ENCODE data around the gene TMEM208.
A peak's percentile ranks its signal among the peaks of the same experiment; 100 is the strongest.

The TMEM208 gene

DNA sequence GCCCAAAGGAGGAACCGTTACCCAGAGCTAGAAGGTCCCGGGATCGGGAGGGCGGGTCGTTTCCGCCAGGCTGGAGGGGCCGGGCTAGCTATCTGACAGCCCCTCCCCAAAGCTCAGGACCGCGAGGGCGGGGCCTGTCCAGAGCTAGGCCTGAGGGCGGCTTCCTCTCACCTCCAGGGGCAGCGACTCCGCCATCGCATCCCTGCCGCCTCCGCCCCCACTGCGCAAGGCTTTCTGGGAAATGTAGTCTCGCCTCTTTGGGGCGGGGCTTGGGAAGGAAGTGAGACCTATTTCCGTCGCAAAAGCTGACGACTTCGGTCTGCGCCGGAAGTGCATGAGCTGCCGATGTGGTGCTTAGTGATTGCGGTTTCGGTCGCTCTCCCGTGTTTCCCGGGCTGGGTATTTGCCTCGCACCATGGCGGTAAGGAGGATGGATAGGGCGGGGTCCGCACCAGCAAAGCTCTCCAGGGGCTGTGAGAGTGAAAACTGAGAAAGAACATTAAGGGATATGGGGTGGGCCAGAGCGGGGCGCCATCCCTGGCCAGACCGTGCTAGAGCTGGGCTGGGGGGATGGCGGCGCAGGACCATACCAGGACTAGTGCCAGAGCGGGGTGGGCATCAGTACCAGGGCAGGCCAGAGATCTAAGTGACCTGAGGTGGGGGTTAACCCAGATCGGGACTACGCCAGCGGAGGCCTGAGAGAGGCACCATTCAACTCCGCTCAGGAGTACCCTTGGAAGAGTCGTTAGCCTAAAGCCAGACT is at the start of gene TMEM208:
TMEM208 (plus strand) TSS at position 327 of the 763 bp plus-strand sequence; CDS start at position 416, 89 bp downstream.
- Histone ChIP-seq H3K27ac (ENCODE audit: low read depth, low read length) (peak within 1 kb of the TSS; percentile 68), H3K36me3 (ENCODE audit: control insufficient read depth in 1 of 2, insufficient read depth in 2 of 2, low read length in 2 of 2) (peaks cover 27 to 41% of the 10 kb centered on the region in 2 donors), H3K27me3 (ENCODE audit: control insufficient read depth in 1 of 2, insufficient read depth in 2 of 2, low read length in 2 of 2) (no peaks in the 10 kb centered on the region), H3K4me3 (ENCODE audit: low read depth in 1 of 2, low read length in 2 of 2) (peak within 1 kb of the TSS; percentile 83 to 95), H3K4me1 (ENCODE audit: control insufficient read depth in 1 of 2, insufficient read depth in 2 of 2, low read length in 2 of 2) (peaks cover 57 to 58% of the 10 kb centered on the region in 2 donors), H3K9ac (ENCODE audit: low read depth in 1 of 2, low read length in 2 of 2) (peak within 1 kb of the TSS; percentile 92 to 93), H3K9me3 (ENCODE audit: control insufficient read depth in 1 of 2, low read length in 2 of 2) (no peaks in the 10 kb centered on the region)

DNA sequence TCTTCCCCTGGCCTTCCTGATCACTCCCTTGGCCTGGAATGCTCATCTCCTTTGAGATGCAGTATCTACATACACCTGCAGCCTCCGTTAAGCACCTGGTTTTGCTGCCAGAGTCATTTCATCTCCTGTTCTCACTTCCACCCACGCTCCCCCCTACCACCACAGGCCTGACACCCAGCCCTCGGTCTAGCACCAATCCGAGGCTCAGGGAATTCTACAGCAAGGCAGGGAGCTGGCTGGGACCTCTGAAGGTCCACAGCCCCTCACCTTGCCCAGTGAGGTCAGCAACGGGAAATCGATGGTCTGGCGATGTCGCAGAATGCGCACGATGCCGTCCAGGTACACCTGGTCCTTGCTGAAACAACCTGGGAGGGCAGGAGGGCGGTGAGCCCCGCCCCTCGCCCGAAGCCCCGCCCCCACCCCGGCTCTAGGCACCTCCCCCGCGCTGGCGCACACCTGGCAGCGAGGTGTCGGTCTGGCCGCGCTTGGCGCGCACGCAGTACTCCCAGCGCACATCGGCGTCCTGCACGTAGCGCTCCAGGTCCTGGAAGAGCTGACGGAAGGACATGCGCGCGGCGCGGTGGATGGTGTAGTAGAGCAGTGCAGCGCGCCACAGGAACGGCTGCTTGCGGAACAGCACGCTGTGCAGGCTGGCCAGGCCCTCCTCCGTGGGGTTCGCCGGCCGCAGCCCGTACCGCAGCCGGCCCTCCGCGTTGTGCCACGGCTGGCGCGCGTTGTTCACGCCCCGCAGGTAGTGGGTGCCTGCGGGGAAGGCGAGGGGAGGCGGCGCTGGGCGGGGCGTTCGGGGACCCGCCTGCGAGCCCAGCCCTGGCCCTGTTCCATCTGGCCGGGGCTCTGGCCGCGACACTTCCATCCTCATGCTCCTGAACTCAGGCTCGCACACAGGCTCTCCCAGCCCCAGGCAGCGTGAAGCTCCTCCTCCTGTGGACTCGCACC is 48.9 kb upstream of the TMEM208 start:
- Histone ChIP-seq H3K27ac (ENCODE audit: low read depth, low read length) (peak overlapping the region; percentile 28), H3K4me3 (ENCODE audit: low read depth in 1 of 2, low read length in 2 of 2) (peak overlapping the region; percentile 57 to 69), H3K4me1 (ENCODE audit: control insufficient read depth in 1 of 2, insufficient read depth in 2 of 2, low read length in 2 of 2) (peaks cover 35 to 39% of the 10 kb centered on the region in 2 donors), H3K9ac (ENCODE audit: low read depth in 1 of 2, low read length in 2 of 2) (peak overlapping the region; percentile 49 to 52), H3K36me3 (ENCODE audit: control insufficient read depth in 1 of 2, insufficient read depth in 2 of 2, low read length in 2 of 2) (no peaks in the 10 kb centered on the region), H3K9me3 (ENCODE audit: control insufficient read depth in 1 of 2, low read length in 2 of 2) (no peaks in the 10 kb centered on the region), H3K27me3 (ENCODE audit: control insufficient read depth in 1 of 2, insufficient read depth in 2 of 2, low read length in 2 of 2) (no peaks in the 10 kb centered on the region)

DNA sequence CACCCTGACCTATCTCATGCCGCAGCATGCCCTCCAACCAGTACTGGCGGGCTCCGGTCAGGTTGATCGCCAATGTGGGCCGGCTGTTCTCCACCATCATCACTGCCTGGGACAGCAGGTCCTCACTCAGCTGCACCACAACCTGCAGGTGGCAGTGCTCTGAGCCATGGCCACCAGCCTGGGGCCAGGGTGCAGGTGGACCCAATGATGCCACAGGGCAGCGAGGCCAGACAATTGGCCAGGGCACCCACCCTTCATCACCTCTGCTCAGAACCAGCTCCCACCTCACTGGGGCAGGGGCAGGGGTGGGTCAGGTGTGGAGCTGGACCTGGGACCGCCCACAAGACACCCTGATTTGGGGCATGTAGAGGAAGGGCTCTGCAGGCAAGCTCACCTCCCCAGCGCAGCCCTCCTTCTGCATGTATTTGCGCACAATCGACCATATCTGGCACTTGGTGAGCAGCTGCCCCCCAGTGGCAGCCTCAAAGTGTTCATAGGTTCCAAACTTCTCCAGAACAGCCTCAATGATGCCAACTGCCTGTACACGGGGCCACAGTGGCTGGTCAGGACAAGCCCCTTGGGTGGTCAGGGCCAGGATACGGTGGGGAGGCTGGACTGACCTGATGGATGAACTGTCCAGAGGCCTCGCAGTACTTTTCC is 47.4 kb upstream of the TMEM208 start:
- Histone ChIP-seq H3K9me3 (ENCODE audit: control insufficient read depth in 1 of 2, low read length in 2 of 2) (no peaks in the 10 kb centered on the region), H3K36me3 (ENCODE audit: control insufficient read depth in 1 of 2, insufficient read depth in 2 of 2, low read length in 2 of 2) (no peaks in the 10 kb centered on the region), H3K27me3 (ENCODE audit: control insufficient read depth in 1 of 2, insufficient read depth in 2 of 2, low read length in 2 of 2) (no peaks in the 10 kb centered on the region), H3K4me3 (ENCODE audit: low read depth in 1 of 2, low read length in 2 of 2) (no peak overlapping the region), H3K9ac (ENCODE audit: low read depth in 1 of 2, low read length in 2 of 2) (no peak overlapping the region), H3K27ac (ENCODE audit: low read depth, low read length) (no peak overlapping the region), H3K4me1 (ENCODE audit: control insufficient read depth in 1 of 2, insufficient read depth in 2 of 2, low read length in 2 of 2) (peaks cover 24 to 34% of the 10 kb centered on the region in 2 donors)

DNA sequence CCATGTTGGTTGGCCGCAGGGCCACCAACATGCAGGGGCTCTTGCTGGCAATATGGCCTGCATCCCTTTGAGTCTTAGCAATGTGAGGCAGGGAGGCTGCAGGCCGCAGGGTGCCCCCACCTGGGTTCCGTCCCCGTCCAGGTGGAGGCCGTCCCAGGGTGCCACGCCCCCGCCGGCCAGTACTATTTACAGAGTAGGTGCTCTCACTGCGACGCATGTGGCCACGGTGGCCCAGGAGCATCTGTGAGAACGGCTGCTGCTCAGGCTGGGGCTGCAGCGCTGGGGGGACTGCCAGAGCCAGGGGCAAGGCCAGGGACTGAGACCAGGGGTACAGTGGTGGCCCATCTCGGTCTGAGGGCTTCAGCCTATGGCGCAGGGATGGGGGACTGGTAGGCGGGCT is 46.8 kb upstream of the TMEM208 start:
- Histone ChIP-seq H3K27me3 (ENCODE audit: control insufficient read depth in 1 of 2, insufficient read depth in 2 of 2, low read length in 2 of 2) (no peaks in the 10 kb centered on the region), H3K9ac (ENCODE audit: low read depth in 1 of 2, low read length in 2 of 2) (no peak overlapping the region), H3K9me3 (ENCODE audit: control insufficient read depth in 1 of 2, low read length in 2 of 2) (no peaks in the 10 kb centered on the region), H3K36me3 (ENCODE audit: control insufficient read depth in 1 of 2, insufficient read depth in 2 of 2, low read length in 2 of 2) (no peaks in the 10 kb centered on the region), H3K27ac (ENCODE audit: low read depth, low read length) (no peak overlapping the region), H3K4me3 (ENCODE audit: low read depth in 1 of 2, low read length in 2 of 2) (no peak overlapping the region), H3K4me1 (ENCODE audit: control insufficient read depth in 1 of 2, insufficient read depth in 2 of 2, low read length in 2 of 2) (peaks cover 26 to 36% of the 10 kb centered on the region in 2 donors)

DNA sequence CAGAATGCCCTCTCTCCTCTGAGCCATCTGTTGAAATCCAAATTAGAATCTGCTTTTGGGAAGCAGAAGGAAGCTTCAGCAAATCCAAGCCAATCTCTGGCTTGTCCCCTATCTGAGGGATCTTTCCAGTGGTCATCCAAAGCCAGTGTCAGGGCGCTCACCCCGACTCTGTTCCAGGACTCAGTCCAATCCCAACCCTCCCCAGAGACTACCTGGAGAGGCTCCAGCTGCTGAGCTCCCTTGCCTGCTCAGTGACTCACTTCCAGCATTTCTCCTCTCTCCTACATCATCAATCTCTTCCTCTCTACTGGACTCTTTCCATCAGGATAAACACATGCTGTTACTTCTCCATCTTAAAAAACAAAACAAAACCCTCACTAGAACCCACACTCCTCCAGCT is 45.6 kb upstream of the TMEM208 start:
- Histone ChIP-seq H3K9ac (ENCODE audit: low read depth in 1 of 2, low read length in 2 of 2) (no peak overlapping the region), H3K27ac (ENCODE audit: low read depth, low read length) (no peak overlapping the region), H3K36me3 (ENCODE audit: control insufficient read depth in 1 of 2, insufficient read depth in 2 of 2, low read length in 2 of 2) (no peaks in the 10 kb centered on the region), H3K4me1 (ENCODE audit: control insufficient read depth in 1 of 2, insufficient read depth in 2 of 2, low read length in 2 of 2) (peaks cover 35 to 45% of the 10 kb centered on the region in 2 donors), H3K27me3 (ENCODE audit: control insufficient read depth in 1 of 2, insufficient read depth in 2 of 2, low read length in 2 of 2) (no peaks in the 10 kb centered on the region), H3K4me3 (ENCODE audit: low read depth in 1 of 2, low read length in 2 of 2) (no peak overlapping the region), H3K9me3 (ENCODE audit: control insufficient read depth in 1 of 2, low read length in 2 of 2) (no peaks in the 10 kb centered on the region)

DNA sequence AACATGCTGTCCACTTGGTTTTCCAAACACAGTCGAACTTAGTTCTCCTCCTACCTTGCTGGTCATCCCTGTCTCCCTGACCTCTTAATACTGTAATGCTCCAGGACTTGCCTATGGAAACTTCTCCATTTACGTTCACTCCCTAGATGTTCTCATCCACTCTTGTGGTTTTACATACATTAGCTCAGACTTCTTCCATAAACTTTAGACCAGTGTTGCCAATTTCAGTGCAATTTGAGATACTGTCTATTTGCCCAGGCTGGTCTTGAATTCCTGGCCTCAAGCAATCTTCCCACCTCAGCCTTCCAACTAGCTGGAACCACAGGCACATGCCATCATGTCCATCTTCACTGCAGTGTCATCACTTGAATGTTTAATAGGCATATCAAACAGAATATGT is 44.6 kb upstream of the TMEM208 start:
- Histone ChIP-seq H3K27ac (ENCODE audit: low read depth, low read length) (no peak overlapping the region), H3K4me1 (ENCODE audit: control insufficient read depth in 1 of 2, insufficient read depth in 2 of 2, low read length in 2 of 2) (peaks cover 35 to 44% of the 10 kb centered on the region in 2 donors), H3K9me3 (ENCODE audit: control insufficient read depth in 1 of 2, low read length in 2 of 2) (no peaks in the 10 kb centered on the region), H3K9ac (ENCODE audit: low read depth in 1 of 2, low read length in 2 of 2) (no peak overlapping the region), H3K36me3 (ENCODE audit: control insufficient read depth in 1 of 2, insufficient read depth in 2 of 2, low read length in 2 of 2) (no peaks in the 10 kb centered on the region), H3K4me3 (ENCODE audit: low read depth in 1 of 2, low read length in 2 of 2) (no peak overlapping the region), H3K27me3 (ENCODE audit: control insufficient read depth in 1 of 2, insufficient read depth in 2 of 2, low read length in 2 of 2) (no peaks in the 10 kb centered on the region)

DNA sequence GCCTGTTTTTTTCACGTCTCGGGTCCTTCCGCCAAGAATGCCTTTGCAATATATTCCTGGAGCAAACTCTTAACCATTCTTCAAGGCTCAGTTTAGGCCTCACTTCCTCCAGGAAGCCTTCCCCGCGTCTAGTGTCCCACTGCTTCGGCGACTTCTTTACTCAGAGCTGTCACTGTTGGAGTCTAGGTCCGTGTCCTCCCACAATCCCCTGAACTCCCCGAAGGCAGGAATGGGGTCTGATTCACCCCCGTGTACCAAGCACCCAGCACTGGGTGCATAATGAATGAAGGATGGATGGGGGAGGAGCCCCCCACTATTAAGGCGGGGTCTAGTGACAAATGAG is 43.7 kb upstream of the TMEM208 start:
- peak overlapping the region; percentile 48 to 78 for H3K9ac ChIP-seq (ENCODE audit: low read depth in 1 of 2, low read length in 2 of 2)
- peaks cover 30 to 37% of the 10 kb centered on the region in 2 donors for H3K4me1 ChIP-seq (ENCODE audit: control insufficient read depth in 1 of 2, insufficient read depth in 2 of 2, low read length in 2 of 2)
- no peaks in the 10 kb centered on the region for H3K36me3 ChIP-seq (ENCODE audit: control insufficient read depth in 1 of 2, insufficient read depth in 2 of 2, low read length in 2 of 2)
- H3K9me3 ChIP-seq (ENCODE audit: control insufficient read depth in 1 of 2, low read length in 2 of 2), result no peaks in the 10 kb centered on the region
- H3K27ac ChIP-seq (ENCODE audit: low read depth, low read length), result peak overlapping the region; percentile 95
- H3K27me3 ChIP-seq (ENCODE audit: control insufficient read depth in 1 of 2, insufficient read depth in 2 of 2, low read length in 2 of 2), result no peaks in the 10 kb centered on the region
- H3K4me3 ChIP-seq (ENCODE audit: low read depth in 1 of 2, low read length in 2 of 2), result peak overlapping the region; percentile 71 to 82

DNA sequence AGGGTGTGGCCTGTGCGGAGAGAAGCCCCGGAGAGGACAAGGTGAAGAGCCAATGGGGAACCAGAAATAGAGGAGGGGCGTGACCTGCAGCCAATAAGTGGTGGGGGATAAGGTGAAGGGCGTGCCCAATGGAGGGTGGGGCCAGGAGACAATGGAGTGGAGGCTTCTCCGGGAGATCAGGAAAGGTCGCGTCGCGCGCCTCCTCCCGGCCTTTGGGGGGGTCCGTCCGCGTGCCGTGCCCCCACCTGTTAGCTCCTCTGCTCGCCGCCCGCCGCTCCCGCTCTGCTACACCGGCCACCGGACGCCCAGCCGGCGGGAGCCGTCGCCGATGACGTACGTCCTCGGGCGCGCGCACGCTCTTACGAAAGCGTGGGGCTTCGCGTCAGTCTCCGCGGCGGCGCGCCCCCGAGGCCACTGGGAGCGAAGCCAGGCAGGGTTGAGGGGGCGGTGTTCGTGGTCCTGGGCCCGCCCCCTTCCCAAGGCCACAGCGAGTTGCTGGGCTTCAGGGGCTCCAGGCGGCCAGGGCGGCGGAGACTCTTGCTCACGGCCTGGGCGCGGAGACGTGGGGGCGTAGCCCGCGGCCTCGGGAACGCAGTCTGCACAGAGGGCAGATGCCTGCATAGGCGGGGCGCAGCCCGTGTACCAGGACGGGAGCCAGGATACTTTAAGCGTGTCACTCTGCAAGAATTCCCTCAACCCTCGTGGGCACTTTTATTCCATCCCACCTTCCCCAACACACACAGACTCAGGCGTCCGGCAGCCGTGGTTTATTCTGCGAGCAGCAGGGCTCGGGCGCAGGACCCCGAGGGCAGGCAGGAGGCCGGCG is 43.1 kb upstream of the TMEM208 start, which contains the start of gene MATCAP1:
MATCAP1 (minus strand) TSS at position 337 of the 826 bp plus-strand sequence. CDS start 3,353 bp downstream, outside the sequence.
- Histone ChIP-seq H3K9ac (ENCODE audit: low read depth in 1 of 2, low read length in 2 of 2) (peak within 1 kb of the TSS; percentile 78 to 84), H3K4me1 (ENCODE audit: control insufficient read depth in 1 of 2, insufficient read depth in 2 of 2, low read length in 2 of 2) (peaks cover 26 to 32% of the 10 kb centered on the region in 2 donors), H3K27me3 (ENCODE audit: control insufficient read depth in 1 of 2, insufficient read depth in 2 of 2, low read length in 2 of 2) (no peaks in the 10 kb centered on the region), H3K9me3 (ENCODE audit: control insufficient read depth in 1 of 2, low read length in 2 of 2) (no peaks in the 10 kb centered on the region), H3K27ac (ENCODE audit: low read depth, low read length) (peak within 1 kb of the TSS; percentile 95), H3K36me3 (ENCODE audit: control insufficient read depth in 1 of 2, insufficient read depth in 2 of 2, low read length in 2 of 2) (no peaks in the 10 kb centered on the region), H3K4me3 (ENCODE audit: low read depth in 1 of 2, low read length in 2 of 2) (peak within 1 kb of the TSS; percentile 71 to 82)

DNA sequence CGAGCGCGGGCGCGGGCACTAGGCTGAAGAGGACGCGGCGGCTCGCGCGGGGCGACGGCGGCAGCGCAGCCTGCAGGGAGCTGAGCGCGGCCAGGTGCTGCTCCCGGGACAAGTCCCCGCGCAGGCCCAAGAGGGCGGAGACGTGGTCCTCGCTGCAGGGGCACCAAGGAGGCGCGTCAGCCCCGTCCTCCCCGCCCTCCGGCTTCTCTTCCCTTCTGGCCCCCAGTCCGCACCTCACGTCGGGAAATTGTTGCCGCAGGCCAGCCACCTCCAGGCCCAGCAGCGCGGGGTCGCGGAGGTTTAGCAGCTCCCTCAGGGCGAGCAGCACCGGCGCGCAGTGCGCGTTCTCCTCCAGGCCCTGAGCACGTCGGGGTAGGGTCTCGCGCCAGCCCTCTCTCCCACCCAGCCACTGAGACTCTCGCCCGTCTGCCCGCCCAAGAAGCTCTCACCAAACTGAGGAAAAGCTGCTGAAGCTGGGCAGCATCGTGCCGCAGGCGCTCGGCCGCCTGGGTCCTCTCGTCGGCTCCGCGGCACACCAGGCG is 42.4 kb upstream of the TMEM208 start:
- H3K36me3 ChIP-seq (ENCODE audit: control insufficient read depth in 1 of 2, insufficient read depth in 2 of 2, low read length in 2 of 2), result no peaks in the 10 kb centered on the region
- H3K27ac ChIP-seq (ENCODE audit: low read depth, low read length), result peak overlapping the region; percentile 95
- peak overlapping the region; percentile 71 to 82 for H3K4me3 ChIP-seq (ENCODE audit: low read depth in 1 of 2, low read length in 2 of 2)
- H3K4me1 ChIP-seq (ENCODE audit: control insufficient read depth in 1 of 2, insufficient read depth in 2 of 2, low read length in 2 of 2), result peaks cover 26 to 32% of the 10 kb centered on the region in 2 donors
- no peaks in the 10 kb centered on the region for H3K9me3 ChIP-seq (ENCODE audit: control insufficient read depth in 1 of 2, low read length in 2 of 2)
- H3K27me3 ChIP-seq (ENCODE audit: control insufficient read depth in 1 of 2, insufficient read depth in 2 of 2, low read length in 2 of 2), result no peaks in the 10 kb centered on the region
- H3K9ac ChIP-seq (ENCODE audit: low read depth in 1 of 2, low read length in 2 of 2), result peak overlapping the region; percentile 78 to 84

Data from duodenal mucosa (tissue), 2 donors.